ENCODE data around the gene PRKD1.

- no peak for TF ChIP-seq LRRFIP1 (CRISPR knock-in tag; conservative IDR thresholded peaks at IDR 0.05)
- TF ChIP-seq ETV6 (CRISPR knock-in tag; conservative IDR thresholded peaks at IDR 0.05), result no peak
- no peak for TF ChIP-seq CTCF (CRISPR knock-in tag; IDR thresholded peaks at IDR 0.05)
- TF ChIP-seq PREB (CRISPR knock-in tag; IDR thresholded peaks at IDR 0.05), result no peak
- TF ChIP-seq ZNF318 (CRISPR knock-in tag; IDR thresholded peaks at IDR 0.05), result no peak
- no peak for TF ChIP-seq ZNF580 (CRISPR knock-in tag; IDR thresholded peaks at IDR 0.05; ENCODE audit: borderline replicate concordance, low read depth)
- no peak for TF ChIP-seq EZH2 (conservative IDR thresholded peaks at IDR 0.05; ENCODE audit: low read depth, low read length)
- no peak for TF ChIP-seq EHMT2 (IDR thresholded peaks at IDR 0.05; ENCODE audit: borderline replicate concordance, low read depth, low read length)
- TF ChIP-seq TRIM24 (CRISPR knock-in tag; IDR thresholded peaks at IDR 0.05), result no peak
- no peak for TF ChIP-seq GABPA (IDR thresholded peaks at IDR 0.05; ENCODE audit: low read depth, low read length)
- no peak for TF ChIP-seq GABPA (CRISPR knock-in tag; IDR thresholded peaks at IDR 0.05; ENCODE audit: low read depth)
- TF ChIP-seq ZNF766 (CRISPR knock-in tag; IDR thresholded peaks at IDR 0.05; ENCODE audit: borderline replicate concordance), result no peak
- no peak for TF ChIP-seq ZNF775 (CRISPR knock-in tag; IDR thresholded peaks at IDR 0.05; ENCODE audit: borderline replicate concordance)
- TF ChIP-seq ZNF24 (IDR thresholded peaks at IDR 0.05), result no peak
Observed at GRCh38 chr14:29836395-29836794, 91.3 kb downstream of the PRKD1 start.

Data from HepG2 (cell line).